Measurements from ENCODE around the gene STOML2.

GRCh38 chr9:35054871-35055644 lies 47.9 kb downstream of the STOML2 start:
- no peak for TF ChIP-seq CTCF (conservative IDR thresholded peaks at IDR 0.05; ENCODE audit: low read depth, low read length)
- no peak for TF ChIP-seq EZH2 (IDR thresholded peaks at IDR 0.05; ENCODE audit: low read length, unreplicated experiment)
- TF ChIP-seq EZH2phosphoT487 (IDR thresholded peaks at IDR 0.05; ENCODE audit: borderline replicate concordance, low read length), result no peak
